Right hindlimb (tissue), 1 donor: Measurements from ENCODE around the gene MYO10.

Experiments used
- DNase-seq: peaks from one replicate; pipeline ENCODE4 v3.0.0-alpha.2; 2018

The MYO10 gene

DNA sequence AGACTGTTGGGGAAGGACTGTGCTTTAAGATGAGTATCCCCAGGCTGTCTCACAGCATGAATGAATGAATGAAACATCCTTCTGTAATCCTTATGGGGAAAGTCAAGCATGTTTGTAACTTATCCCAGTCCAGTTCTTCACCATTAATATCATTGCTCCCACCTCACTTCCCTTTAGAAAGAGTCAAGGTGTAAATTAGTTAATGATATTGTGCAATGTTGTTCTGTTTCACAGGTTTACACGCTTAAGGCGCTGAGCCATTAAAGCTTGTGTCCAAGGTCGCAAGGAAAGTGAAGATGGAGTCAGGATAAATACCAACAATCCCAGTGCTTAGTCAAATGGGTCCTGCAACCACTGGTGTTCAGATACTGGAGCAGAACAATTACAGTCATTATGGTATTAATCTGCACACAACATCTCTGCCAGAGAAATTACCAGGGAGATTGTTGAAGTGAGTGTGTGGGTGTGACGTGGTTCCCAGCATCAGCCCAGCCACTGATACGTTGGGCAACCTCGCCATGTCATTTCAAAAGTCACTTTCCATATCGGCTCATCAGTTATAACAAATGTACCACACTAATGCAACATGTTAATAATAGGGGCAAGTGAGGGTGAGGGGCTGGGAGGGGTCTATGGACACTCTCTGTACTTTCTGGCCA lies 1.5 kb upstream of the MYO10 start:
- no peak for DNase-seq

DNA sequence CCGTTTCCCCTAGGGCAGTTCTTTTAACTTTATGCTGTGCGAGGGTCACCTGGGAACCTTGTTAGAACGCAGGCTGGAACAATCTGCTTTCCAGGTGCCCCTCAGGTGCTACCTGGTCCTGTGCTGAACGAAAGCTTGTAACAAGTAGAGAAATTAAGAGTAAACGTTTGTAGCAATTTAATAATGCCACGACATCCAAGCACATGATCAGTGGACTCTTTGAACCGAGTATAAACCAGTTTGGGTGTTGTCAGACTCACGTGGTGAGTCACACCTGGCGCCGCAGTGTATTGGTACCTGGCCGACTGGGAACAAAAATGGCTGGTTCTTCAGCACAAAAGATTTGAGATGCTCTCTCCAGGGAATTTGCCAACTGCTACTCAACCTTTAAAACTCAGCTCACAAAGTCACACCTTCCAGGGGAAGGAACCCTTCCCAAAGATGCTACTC lies 926 bp upstream of the MYO10 start:
- peak; percentile 31 for DNase-seq

GRCh38 chr5:16935231-16936149 lies 598 bp downstream of the MYO10 start:
- DNase-seq, result no peak

- no peak for DNase-seq
Observed at GRCh38 chr5:16934677-16935153, 1.4 kb downstream of the MYO10 start.

- DNase-seq, result peak; percentile 80
Observed at GRCh38 chr5:16934123-16934522, 2.0 kb downstream of the MYO10 start.

- no peak for DNase-seq
Observed at GRCh38 chr5:16933337-16933736, 2.8 kb downstream of the MYO10 start.

DNA sequence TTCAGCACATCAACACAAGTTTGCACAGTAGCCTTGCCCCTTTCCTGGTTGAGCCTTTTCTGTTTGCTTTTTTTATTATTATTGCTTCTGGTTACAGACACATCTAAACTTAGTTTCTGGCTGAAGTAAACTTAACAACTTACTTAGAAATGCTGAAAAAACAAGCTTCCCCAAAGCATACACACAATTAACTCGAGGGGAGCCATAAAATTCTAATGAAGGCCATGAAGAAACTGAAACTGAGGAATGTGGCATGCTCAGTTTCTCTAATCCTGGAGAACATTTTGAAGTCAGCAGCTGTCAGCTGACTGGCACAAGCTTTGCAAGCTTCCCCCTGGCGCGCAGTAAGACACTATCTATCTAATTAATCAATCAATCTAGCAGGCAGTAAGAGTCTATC lies 3.7 kb downstream of the MYO10 start:
- no peak for DNase-seq

DNA sequence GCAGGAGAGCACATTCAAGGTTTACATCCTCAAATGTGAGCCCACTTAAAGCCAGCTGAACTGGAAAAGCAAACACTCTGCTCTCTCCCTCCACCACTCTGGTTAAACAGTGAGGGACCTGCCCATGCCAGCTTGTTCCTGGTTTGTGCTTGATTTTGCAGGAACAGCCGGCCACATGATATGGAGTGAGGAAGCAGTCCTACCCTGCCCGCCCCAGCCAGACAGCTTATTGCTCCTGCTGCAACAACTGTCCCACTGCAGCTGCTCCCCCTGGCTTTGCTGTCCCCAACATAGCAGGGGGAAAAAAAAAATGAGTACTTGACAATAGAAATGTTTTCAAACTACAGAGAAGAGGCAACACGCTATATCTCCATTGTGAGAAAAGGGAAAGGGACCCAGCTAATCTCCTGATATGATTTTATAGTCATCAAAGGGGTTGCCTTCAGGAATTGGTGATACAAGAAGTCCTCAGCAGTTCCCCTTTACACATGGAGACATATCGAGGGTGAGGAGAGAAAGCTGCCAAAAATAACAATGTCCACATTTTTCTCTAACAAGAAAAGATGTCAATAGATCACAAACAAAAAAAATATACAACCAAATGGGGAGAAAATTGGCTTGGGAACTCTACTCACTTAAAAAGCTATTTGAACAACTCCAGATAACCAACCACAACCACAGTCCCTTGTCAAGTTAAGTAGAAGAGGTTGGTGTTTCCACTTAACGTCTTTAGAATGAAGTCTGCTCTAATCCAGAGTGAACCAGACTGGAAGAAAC lies 4.6 kb downstream of the MYO10 start:
- DNase-seq, result peak; percentile 75

- no peak for DNase-seq
Observed at GRCh38 chr5:16930496-16930895, 5.6 kb downstream of the MYO10 start.

DNA sequence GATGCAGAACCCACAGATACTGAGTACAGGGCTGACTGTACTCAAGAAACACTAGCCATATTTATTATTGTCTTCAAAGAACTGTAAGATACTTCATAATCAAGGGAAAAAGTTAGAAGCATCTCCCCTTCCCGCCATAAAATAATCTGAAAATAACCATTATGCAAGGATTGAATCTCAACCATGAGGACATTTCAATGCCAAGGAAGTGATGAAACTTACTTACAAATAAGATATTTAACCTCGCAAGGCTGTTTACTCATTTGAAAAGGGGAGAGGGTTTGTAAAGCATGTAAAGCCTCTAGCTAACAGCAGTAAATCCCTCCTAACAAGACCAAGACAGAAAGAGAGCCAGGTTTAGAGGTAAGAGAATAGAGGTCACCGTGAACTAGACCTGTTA lies 6.3 kb downstream of the MYO10 start:
- DNase-seq, result no peak

DNA sequence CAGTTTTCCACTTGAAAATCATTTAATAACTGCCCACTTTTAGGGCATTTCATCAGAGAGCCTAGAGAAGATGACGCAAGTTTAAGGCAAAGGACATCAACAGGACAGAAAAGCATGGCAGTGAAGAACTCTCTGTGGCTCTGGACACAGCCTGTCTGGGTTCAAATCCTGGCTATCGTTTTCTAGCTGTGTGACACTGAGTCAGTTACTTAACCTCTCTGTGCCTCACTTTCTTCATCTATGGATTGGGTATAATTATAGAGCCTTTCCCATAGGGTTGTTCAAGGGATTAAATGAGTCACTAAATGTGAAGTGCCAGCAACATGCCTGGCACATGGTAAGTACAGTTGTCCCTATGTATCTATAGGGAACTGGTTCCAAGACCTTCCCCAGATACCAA lies 6.7 kb downstream of the MYO10 start:
- no peak for DNase-seq

DNA sequence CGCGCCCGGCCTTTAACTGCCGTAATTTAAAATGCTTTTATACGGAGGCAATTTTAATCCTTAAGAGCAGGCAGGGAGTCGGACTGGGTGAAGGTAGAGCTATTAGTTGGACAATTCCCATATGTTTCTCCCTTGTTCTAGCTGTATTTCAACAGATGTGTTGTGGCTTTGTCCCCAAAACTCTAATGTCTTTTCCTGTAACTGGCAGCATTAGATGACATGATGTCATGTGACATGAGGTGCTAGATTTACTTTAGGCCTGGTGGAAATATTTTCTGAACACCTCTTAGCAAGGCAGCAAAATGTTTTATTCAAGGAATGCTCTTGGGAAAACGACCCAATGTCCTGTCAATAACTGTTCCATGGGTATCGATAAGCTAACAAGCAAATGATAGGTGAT lies 8.5 kb downstream of the MYO10 start:
- DNase-seq, result no peak

- no peak for DNase-seq
Observed at GRCh38 chr5:16926417-16926816, 9.7 kb downstream of the MYO10 start.

GRCh38 chr5:16924206-16924605 lies 11.9 kb downstream of the MYO10 start:
- DNase-seq, result no peak

- no peak for DNase-seq
Observed at GRCh38 chr5:16922430-16922829, 13.7 kb downstream of the MYO10 start.

- DNase-seq, result no peak
Observed at GRCh38 chr5:16921211-16921610, 14.9 kb downstream of the MYO10 start.

DNA sequence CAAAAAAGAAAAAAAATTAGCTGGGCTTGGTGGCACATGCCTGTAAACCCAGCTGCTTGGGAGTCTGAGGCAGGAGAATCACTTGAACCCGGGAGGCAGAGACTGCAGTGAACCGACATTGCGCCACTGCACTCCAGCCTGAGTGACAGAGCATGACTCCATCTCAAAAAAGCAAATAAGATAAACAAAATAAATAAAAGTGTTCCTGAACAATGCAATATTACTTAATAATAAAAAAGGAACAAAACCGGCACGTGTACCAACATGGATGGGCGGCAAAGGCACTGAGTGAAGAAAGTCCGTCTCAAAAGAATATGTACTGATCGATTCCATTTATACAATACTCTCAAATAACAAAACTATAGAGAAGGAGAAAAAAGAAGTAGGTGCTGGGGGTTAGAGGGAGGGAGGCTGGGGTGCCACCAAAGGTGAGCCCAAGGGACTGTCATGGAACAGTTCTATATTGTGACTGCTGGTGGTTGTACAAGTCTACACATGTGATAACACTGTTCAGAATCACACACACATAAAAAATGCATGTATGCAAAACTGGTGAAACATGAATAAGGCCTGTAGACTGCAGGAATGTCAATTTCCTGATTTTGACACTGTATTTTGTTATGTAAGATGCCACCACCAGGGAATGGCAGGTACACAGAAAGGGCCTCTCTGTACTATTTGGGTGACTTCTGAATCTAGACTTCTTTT lies 15.8 kb downstream of the MYO10 start:
- no peak for DNase-seq

DNA sequence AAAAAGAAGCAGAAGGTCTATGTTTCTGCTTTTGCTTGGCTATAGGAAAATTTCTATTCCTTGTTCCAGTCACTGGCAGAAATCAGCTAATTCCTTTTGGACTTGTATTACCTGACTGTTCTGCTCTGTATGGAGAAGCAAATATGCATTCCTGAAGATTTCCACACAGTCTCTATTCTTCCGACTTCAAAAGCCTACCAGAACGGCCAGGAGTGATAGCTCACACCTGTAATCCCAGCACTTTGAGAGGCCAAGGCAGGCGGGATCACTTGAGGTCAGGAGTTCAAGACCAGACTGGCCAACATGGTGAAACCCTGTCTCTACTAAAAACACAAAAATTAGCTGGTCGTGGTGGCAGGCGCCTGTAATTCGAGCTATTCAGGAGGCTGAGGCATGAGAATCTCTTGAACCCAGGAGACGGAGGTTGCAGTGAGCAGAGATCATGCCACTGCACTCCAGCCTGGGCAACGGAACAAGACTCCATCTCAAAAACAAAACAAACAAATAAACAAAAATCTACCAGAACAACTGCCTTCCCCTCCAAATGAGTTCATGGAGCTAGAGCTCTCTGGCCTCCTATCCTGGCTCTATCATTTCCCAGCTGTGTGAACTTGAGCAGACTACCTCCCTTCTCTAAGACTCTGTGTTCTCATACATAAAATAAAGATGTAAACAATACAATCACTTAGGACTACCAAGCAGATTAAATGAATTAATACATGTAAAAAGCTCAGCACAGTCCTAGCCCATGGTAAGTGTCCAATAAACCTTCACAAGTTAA lies 17.0 kb downstream of the MYO10 start:
- DNase-seq, result no peak

GRCh38 chr5:16918156-16918555 lies 17.9 kb downstream of the MYO10 start:
- DNase-seq, result no peak

DNA sequence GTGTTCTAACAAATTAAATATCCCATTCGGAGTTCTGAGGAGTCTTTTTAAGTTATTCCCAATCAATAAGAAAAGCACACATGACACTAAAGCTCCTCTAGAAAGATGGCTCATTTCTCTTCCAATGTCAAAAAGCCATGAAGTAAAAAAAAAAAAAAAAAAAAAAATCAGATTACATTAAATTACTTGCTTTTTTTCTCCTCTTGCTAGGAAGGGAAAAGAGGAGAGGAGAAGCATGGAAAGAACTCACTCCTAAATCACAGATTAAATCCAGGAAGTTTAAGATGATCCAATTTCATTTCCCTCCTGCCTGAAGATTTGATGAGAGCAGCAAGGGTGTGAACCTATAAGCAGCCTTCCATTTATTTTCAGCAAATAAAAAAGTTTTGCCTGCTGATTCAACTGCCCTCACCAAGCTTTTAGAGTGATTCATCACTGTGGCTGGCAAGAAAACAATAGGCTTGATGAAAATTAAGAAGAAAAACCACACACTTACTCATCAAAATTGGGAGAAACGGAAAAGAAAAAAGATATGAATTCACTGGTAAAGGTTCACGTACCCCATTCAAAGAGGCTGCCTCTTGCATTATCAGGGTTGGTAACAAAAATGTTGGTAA lies 19.7 kb downstream of the MYO10 start:
- no peak for DNase-seq

DNA sequence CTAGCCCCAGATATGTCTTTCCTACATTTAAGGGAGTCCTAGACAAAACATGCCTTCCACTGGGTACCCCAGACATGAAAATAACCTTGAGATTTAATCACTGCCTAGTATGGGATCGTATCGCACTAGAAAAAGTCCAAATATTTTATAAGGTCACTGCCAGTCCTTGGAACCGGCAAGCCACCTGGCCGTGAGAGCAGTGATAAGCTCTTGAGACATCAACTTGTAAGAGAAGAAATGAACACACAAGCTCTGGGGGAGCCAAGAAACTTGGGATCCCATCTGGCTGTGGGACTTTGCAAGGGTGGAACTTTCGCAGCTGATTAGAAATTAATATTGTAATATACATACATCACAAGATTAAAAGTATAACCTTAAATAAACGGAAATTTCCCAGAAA lies 21.5 kb downstream of the MYO10 start:
- DNase-seq, result no peak

- no peak for DNase-seq
Observed at GRCh38 chr5:16914108-16914435, 22.0 kb downstream of the MYO10 start.
